ENCODE data around the gene AP3B2. TPM values are rescaled to one million over a fixed set of nuclear protein-coding genes. Genes with fewer than 3 reads are reported as not detected.
A peak's percentile ranks its signal among the peaks of the same experiment; 100 is the strongest.
"Not testable (repeated sequence)": the region's sequence is repeated elsewhere in the genome, so short reads cannot be mapped to it uniquely, and the experiment has no call there.

The AP3B2 gene
- total and polyA plus RNA-seq, 2 experiments from 2014 or later = 1.4 to 3.0 TPM

DNA sequence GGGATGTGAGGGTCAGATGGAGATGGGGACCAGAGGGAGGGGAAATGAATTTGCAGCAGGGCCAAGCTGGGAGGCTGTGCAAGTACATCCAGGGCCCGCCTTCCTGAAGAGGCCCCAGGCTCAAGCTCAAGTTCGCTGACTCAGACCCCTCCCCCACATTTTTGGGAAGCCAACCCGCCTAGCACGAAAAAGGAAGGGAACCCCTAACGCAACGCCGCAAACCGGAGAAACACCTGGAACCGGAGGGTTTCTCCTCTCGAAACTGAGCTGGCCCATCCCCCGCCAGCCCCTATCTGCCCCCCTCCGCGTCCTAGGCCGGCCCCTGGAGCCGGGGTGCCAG lies 624 bp downstream of the AP3B2 start:
- TF ChIP-seq, protein P1, sequence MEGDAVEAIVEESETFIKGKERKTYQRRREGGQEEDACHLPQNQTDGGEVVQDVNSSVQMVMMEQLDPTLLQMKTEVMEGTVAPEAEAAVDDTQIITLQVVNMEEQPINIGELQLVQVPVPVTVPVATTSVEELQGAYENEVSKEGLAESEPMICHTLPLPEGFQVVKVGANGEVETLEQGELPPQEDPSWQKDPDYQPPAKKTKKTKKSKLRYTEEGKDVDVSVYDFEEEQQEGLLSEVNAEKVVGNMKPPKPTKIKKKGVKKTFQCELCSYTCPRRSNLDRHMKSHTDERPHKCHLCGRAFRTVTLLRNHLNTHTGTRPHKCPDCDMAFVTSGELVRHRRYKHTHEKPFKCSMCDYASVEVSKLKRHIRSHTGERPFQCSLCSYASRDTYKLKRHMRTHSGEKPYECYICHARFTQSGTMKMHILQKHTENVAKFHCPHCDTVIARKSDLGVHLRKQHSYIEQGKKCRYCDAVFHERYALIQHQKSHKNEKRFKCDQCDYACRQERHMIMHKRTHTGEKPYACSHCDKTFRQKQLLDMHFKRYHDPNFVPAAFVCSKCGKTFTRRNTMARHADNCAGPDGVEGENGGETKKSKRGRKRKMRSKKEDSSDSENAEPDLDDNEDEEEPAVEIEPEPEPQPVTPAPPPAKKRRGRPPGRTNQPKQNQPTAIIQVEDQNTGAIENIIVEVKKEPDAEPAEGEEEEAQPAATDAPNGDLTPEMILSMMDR (IDR thresholded peaks at IDR 0.05; ENCODE audit: low read depth, low read length) = no peak
- Histone ChIP-seq H3K9me3 (ENCODE audit: low read depth) (no peaks in the 10 kb centered on the region), H3K4me3 (peak overlapping the region; percentile 49), H3K27ac (no peak overlapping the region), H3K36me3 (no peaks in the 10 kb centered on the region), H3K27me3 (no peaks in the 10 kb centered on the region), H3K4me1 (ENCODE audit: low read depth) (no peaks in the 10 kb centered on the region)
- DNase-seq (ENCODE audit: low read depth in 1 of 2, low spot score in 1 of 2) = no peak

DNA sequence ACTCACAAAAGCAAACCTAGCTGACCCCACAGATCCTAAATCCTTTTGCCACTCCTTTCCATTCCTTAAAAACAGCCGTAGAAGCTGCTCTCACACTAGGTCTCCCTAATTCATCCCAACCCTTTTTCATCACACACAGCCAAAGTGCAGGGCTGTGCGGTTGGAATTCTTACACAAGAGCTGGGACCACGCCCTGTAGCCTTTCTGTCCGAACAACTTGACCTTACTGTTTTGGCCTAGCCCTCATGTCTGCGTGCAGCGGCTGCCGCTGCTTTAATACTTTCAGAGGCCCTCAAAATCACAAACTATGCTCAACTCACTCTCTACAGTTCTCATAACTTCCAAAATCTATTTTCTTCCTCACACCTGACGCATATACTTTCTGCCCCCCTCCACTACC lies 3.8 kb downstream of the AP3B2 start:
- not testable (repeated sequence) for H3K9me3 ChIP-seq (ENCODE audit: low read depth); H3K27ac ChIP-seq; H3K4me3 ChIP-seq; H3K36me3 ChIP-seq; H3K27me3 ChIP-seq; H3K4me1 ChIP-seq (ENCODE audit: low read depth); DNase-seq (ENCODE audit: low read depth in 1 of 2, low spot score in 1 of 2)

DNA sequence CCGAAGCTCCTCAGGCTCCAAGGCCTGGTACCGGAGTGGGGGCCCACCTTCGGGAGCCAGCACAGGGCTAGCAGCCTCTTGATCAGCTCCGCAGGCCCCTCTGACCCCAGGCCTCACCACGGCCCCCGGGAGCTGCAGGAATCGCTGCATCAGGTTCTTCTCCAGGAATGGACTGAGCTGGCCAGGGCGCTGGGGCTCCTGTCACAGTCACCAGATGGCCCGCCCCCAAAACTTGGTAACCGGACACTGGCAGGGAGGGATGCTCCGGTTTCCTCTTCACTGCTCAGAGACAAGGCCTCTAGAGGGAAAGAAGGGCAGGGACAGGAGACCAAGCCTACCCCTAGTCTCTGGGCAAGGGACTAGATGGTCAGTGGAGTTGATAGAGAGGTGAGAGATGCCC lies 9.9 kb downstream of the AP3B2 start:
- no peaks in the 10 kb centered on the region for H3K9me3 ChIP-seq (ENCODE audit: low read depth)
- no peak overlapping the region for H3K27ac ChIP-seq
- H3K4me3 ChIP-seq = no peak overlapping the region
- no peaks in the 10 kb centered on the region for H3K27me3 ChIP-seq
- no peaks in the 10 kb centered on the region for H3K36me3 ChIP-seq
- peak in 1 of 2 donors; percentile 87 for DNase-seq (ENCODE audit: low read depth in 1 of 2, low spot score in 1 of 2)
- TF ChIP-seq, protein P1 (IDR thresholded peaks at IDR 0.05; ENCODE audit: low read depth, low read length) = no peak
- peaks cover 5% of the 10 kb centered on the region for H3K4me1 ChIP-seq (ENCODE audit: low read depth)

DNA sequence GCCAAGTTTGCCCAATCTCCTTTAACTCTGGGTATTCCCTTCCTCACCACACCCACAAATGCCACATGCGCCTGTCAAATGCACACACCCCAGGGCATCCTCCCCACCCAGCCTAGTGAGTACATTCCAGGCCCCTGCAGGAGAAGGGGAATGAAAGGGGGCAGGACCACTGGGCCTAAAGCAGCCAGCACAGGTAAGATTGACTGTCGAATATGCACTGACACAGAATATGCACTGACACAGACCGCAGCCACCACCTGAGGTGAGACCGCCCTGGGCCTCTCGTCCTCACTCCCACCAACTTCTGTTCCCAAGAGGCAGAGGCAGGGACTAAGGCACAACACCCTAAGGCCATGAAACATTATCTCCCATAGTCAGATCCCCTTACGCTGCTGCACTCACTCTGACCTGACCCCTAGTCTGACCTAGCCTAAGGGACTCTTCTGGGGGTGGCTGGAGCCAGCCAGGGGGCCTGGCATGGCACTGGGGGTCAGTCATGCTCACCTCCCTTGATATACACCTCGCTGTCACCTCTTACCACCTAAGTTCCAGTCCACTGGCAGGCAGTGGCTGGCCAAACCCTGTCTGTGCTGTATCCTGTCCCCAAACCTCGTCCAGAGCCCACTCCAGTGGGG lies 10.8 kb downstream of the AP3B2 start:
- no peak for DNase-seq (ENCODE audit: low read depth in 1 of 2, low spot score in 1 of 2)
- no peaks in the 10 kb centered on the region for H3K27me3 ChIP-seq
- H3K9me3 ChIP-seq (ENCODE audit: low read depth) = no peaks in the 10 kb centered on the region
- no peak overlapping the region for H3K4me3 ChIP-seq
- H3K4me1 ChIP-seq (ENCODE audit: low read depth) = peaks cover 5% of the 10 kb centered on the region
- H3K27ac ChIP-seq = no peak overlapping the region
- H3K36me3 ChIP-seq = no peaks in the 10 kb centered on the region
- TF ChIP-seq, protein P1 (IDR thresholded peaks at IDR 0.05; ENCODE audit: low read depth, low read length) = no peak

DNA sequence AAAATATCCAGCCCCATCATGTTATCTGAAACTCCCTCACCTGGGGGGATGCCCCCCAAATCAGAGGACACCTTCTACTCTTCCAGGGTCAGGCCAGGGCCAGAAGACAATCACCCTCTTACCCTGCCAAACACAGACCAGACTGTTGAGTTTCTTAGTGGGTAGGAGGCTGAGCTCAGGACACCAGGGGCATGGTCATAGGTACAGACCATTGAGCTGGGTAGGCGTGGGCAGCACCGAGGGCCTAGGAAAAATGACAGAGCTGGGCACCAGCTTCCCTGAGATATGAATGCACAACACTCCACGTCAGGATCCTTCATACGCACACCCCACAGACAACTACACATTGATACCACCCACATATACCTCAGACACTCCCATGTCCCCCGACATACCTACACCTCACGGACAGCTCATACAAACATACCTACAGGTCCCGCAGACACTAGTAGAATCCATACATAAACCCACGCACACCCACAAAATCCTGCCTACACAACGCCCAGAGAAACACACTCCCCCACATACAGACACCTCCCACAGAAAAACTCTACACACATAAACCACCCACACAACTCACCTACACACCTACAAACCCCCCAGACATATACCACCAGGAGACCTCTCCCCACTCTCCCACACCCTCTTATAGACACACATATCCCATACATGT lies 11.8 kb downstream of the AP3B2 start:
- Histone ChIP-seq H3K36me3 (no peaks in the 10 kb centered on the region), H3K27me3 (no peaks in the 10 kb centered on the region), H3K4me1 (ENCODE audit: low read depth) (peaks cover 5% of the 10 kb centered on the region), H3K9me3 (ENCODE audit: low read depth) (no peaks in the 10 kb centered on the region), H3K4me3 (no peak overlapping the region), H3K27ac (no peak overlapping the region)
- no peak for DNase-seq (ENCODE audit: low read depth in 1 of 2, low spot score in 1 of 2)
- TF ChIP-seq, protein P1 (IDR thresholded peaks at IDR 0.05; ENCODE audit: low read depth, low read length) = no peak

DNA sequence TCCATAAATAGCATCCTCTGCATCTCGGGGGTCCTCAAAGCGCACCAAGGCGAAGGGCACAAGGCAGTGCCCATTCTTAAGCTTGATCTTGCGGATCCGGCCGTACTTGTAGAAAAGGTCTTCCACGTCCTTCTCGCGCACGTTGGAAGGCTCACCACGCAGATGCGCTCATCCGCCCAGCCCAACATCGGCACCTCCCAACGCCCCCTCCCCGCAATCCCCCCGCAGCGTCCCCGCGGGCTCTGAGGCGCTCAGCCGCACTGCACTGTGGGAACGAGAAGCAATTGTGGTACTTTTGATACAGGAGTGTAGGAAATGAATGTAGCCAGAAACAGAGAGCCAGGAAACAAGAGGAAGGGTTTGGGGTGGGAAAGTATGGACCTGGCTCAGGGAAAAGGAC lies 17.5 kb downstream of the AP3B2 start:
- H3K4me3 ChIP-seq = no peak overlapping the region
- no peak overlapping the region for H3K27ac ChIP-seq
- no peaks in the 10 kb centered on the region for H3K4me1 ChIP-seq (ENCODE audit: low read depth)
- H3K9me3 ChIP-seq (ENCODE audit: low read depth) = no peaks in the 10 kb centered on the region
- TF ChIP-seq, protein P1 (IDR thresholded peaks at IDR 0.05; ENCODE audit: low read depth, low read length) = no peak
- DNase-seq (ENCODE audit: low read depth in 1 of 2, low spot score in 1 of 2) = no peak
- no peaks in the 10 kb centered on the region for H3K27me3 ChIP-seq
- no peaks in the 10 kb centered on the region for H3K36me3 ChIP-seq
